ENCODE data around the gene NEK8. TPM values are rescaled to one million over a fixed set of nuclear protein-coding genes. Genes with fewer than 3 reads are reported as not detected.
A peak's percentile ranks its signal among the peaks of the same experiment; 100 is the strongest.
"Not testable (repeated sequence)": the region's sequence is repeated elsewhere in the genome, so short reads cannot be mapped to it uniquely, and the experiment has no call there.

Gene NEK8
- total and polyA plus RNA-seq, 9 of the 15 experiments (the other 6 are each of a cell fraction or from before 2014, with no cell fraction given): 0.98 to 16.6 (median 4.6) TPM

DNA sequence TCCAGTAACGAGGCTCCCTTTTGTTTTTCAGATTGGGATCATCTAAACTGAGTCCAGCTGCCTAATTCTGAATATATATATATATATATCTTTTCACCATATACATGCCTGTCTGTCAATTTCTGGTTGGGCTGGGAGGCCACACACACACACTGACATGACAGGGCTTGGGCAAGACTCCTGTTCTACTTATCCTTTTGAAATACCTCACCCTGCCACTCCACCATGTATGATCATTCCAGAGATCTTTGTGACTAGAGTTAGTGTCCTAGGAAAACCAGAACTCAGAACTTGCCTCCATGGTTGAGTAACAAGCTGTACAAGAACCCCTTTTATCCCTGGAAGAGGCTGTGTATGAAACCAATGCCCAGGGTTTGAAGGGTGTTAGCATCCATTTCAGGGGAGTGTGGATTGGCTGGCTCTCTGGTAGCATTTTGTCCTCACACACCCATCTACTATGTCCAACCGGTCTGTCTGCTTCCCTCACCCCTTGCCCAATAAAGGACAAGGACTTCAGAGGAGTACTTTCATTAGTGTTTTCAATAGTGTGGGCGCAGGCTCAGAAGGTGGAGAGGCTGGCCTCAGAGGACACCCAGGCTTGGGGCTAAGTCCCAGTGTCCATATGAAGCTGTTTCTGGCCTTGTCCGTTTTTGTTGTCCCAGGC, 4.6 kb upstream of the NEK8 start (continued):
- TF ChIP-seq, protein P1, sequence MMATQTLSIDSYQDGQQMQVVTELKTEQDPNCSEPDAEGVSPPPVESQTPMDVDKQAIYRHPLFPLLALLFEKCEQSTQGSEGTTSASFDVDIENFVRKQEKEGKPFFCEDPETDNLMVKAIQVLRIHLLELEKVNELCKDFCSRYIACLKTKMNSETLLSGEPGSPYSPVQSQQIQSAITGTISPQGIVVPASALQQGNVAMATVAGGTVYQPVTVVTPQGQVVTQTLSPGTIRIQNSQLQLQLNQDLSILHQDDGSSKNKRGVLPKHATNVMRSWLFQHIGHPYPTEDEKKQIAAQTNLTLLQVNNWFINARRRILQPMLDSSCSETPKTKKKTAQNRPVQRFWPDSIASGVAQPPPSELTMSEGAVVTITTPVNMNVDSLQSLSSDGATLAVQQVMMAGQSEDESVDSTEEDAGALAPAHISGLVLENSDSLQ (IDR thresholded peaks at IDR 0.05): peak; percentile 37; the same call in 1 of the 2 replicates
- TF ChIP-seq NR4A1 (CRISPR knock-in tag; IDR thresholded peaks at IDR 0.05): not testable (repeated sequence)
- 0 out of 2 replicates have a peak, but pooled peaks have one; percentile 26 for TF ChIP-seq NR4A1 (tag; IDR thresholded peaks at IDR 0.05)

DNA sequence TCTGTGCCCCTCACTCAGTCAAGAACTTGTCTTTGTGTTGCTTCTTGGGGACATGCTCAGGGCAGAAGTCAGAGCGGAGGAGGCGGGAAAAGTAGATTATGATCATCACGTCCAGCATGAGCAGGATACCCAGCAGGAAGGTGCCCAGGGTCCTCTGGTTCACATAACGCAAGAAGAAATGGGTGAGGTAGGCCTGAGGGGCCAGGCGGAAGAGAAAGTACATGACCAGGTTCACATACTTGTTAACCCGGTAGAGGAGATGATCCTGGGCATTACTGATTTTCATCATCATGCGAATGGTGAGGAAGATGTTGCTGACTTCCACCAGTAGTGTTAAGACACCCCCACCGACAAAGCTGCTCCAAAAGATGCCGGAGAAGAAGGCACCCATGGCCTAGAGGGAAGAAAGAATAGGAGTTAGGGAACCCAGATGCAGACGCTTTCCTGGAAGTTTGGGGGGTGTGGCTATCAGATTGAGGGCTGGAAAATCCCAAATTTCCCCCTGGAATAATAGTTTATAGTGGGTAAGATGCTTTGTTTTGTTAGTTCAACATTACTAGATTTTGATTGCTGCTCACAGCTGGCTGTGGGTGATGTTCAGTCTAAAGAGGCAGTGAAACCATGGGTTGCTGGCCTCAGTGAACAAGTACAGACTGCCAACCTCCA, 4.0 kb upstream of the NEK8 start:
- Histone ChIP-seq H3K9ac (ENCODE audit: insufficient read depth in 1 of 2, low read depth in 2 of 2, low read length in 2 of 2) (peak overlapping the region; percentile 96 to 100), H3K79me2 (ENCODE audit: control insufficient read depth, insufficient read depth, low read length) (peaks cover 74% of the 10 kb centered on the region), H3K4me3 (peak overlapping the region; percentile 83), H4K20me1 (replicated peaks; ENCODE audit: control insufficient read depth, insufficient read depth, low read length) (peaks cover 48% of the 10 kb centered on the region), H2AFZ (ENCODE audit: low read depth, low read length) (no peak overlapping the region), H3K9me1 (ENCODE audit: control insufficient read depth, insufficient read depth, low read length) (no peaks in the 10 kb centered on the region), H3K4me2 (ENCODE audit: insufficient read depth, low read length) (peak overlapping the region; percentile 99), H3K27me3 (ENCODE audit: control insufficient read depth in 2 of 2, insufficient read depth in 2 of 2, low read length in 2 of 2) (no peaks in the 10 kb centered on the region), H3K27ac (ENCODE audit: extremely low read depth, low read depth, low read length) (peak overlapping the region; percentile 95), H3K4me1 (replicated peaks in 1 of 2; ENCODE audit: control insufficient read depth in 2 of 2, insufficient read depth in 2 of 2, low read length in 2 of 2) (peaks cover 48 to 65% of the 10 kb centered on the region in 2 experiments), H3K36me3 (ENCODE audit: control insufficient read depth, insufficient read depth, low read length) (peaks cover 56% of the 10 kb centered on the region), H3K9me3 (replicated peaks; ENCODE audit: control insufficient read depth, insufficient read depth, low read depth, low read length) (no peaks in the 10 kb centered on the region)
- FAIRE-seq (peak; percentile 35), DNase-seq (ENCODE audit: extremely low read depth in 1 of 4, low spot score in 3 of 4) (peak in 1 of 4 experiments; percentile 62), ATAC-seq (no peak)
- no TSS peak for BruUV-seq (replicated peaks)
- POLR2A ChIA-PET: interaction anchor here (0.5 to 11.1 kb wide), 27 partner anchors 9 to 411 kb away, joined by 3 to 367 read pairs (median 4); partner anchors contain the start of genes BLTP2, FAM222B, PROCA1 and TRAF4
- intact Hi-C loops (cut with micrococcal nuclease): loop anchor here (5.0 to 10.0 kb wide), 5 partner anchors 88 to 390 kb away; partner anchors contain the start of gene SPAG5
- CTCF ChIA-PET (ENCODE audit: low intra/inter-chr PET ratio): no interaction called here
- WGBS (ENCODE audit: insufficient coverage, low coverage, missing lambda C conversion rate): 28% methylated on average over 10 of the region's 10 CpGs
- in situ Hi-C loops (cut with MboI): no loop called here
- TF ChIP-seq CBX5 (IDR thresholded peaks at IDR 0.05; ENCODE audit: borderline replicate concordance, low read depth) (no peak), E4F1 (CRISPR knock-in tag; IDR thresholded peaks at IDR 0.05; ENCODE audit: borderline replicate concordance) (no peak), THRB (CRISPR knock-in tag; conservative IDR thresholded peaks at IDR 0.05) (0 out of 2 replicates have a peak, but pooled peaks have one; percentile 53), NR2C2 (CRISPR knock-in tag; IDR thresholded peaks at IDR 0.05) (no peak), NR2C2 (tag; IDR thresholded peaks at IDR 0.05) (no peak), FOXK1 (CRISPR knock-in tag; IDR thresholded peaks at IDR 0.05; ENCODE audit: borderline replicate concordance) (no peak), HNRNPK (IDR thresholded peaks at IDR 0.05; ENCODE audit: low read depth, low read length, poor library complexity, severe bottlenecking) (no peak), KDM4B (IDR thresholded peaks at IDR 0.05; ENCODE audit: borderline replicate concordance in 2 of 2, low read depth in 1 of 2) (no peak), ZNF766 (CRISPR knock-in tag; conservative IDR thresholded peaks at IDR 0.05) (no peak), JUN (IDR thresholded peaks at IDR 0.05; ENCODE audit: borderline replicate concordance, low read depth, low read length) (no peak), JUN (CRISPR knock-in tag; IDR thresholded peaks at IDR 0.05; ENCODE audit: borderline replicate concordance) (no peak)

Data from K562 (cell line).